ENCODE measurements around the gene CTNNA1. TPM values are rescaled to one million over a fixed set of nuclear protein-coding genes. Genes with fewer than 3 reads are reported as not detected.

The CTNNA1 gene
- total RNA-seq, 1 donor from 2014 or later = 310 TPM

DNA sequence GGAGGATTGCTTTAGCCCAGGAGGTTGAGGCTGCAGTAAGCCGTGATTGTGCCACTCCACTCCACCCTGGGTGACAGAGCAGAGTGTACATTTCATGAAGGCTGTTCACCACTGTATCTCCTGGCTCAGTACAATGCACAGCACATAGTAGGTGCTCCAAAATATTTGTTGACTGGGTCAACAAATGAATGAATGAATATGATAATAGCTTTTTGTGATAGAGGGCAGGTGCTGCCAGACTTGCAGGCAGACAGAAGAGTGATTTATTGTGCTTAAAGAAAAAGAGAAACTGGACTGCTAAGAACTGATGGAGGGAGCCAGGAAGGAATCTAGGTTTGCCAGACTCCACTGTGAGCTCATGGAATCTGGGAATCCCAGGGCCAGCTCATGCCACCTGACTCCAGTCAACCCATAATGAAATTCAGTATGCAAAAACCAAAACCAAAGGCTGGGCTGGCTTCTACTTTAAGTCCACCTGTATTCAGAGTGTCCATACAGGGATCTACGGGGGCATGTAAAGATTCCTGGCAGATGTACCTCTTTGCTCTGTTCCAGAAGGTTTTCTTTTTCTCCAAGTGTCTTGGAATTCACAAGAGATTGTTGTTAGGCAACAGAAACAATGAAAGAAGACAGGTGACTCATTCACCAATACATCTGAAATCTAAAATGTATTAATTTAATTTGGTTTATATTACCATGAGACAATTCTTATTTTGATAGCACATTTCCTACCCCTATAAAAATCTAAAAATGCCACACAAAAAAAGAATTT, 15.5 kb upstream of the CTNNA1 start:
- DNase-seq (ENCODE audit: low spot score in 2 of 2) = no peak
- no peaks in the 10 kb centered on the region for H3K36me3 ChIP-seq
- H3K4me1 ChIP-seq = no peaks in the 10 kb centered on the region
- no peaks in the 10 kb centered on the region for H3K27me3 ChIP-seq
- H3K4me3 ChIP-seq = no peak overlapping the region
- TF ChIP-seq, protein P1, sequence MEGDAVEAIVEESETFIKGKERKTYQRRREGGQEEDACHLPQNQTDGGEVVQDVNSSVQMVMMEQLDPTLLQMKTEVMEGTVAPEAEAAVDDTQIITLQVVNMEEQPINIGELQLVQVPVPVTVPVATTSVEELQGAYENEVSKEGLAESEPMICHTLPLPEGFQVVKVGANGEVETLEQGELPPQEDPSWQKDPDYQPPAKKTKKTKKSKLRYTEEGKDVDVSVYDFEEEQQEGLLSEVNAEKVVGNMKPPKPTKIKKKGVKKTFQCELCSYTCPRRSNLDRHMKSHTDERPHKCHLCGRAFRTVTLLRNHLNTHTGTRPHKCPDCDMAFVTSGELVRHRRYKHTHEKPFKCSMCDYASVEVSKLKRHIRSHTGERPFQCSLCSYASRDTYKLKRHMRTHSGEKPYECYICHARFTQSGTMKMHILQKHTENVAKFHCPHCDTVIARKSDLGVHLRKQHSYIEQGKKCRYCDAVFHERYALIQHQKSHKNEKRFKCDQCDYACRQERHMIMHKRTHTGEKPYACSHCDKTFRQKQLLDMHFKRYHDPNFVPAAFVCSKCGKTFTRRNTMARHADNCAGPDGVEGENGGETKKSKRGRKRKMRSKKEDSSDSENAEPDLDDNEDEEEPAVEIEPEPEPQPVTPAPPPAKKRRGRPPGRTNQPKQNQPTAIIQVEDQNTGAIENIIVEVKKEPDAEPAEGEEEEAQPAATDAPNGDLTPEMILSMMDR (IDR thresholded peaks at IDR 0.05) = no peak
- H3K27ac ChIP-seq = no peak overlapping the region
- intact Hi-C loops (cut with DNase I) = no loop called here
- no peaks in the 10 kb centered on the region for H3K9me3 ChIP-seq

DNA sequence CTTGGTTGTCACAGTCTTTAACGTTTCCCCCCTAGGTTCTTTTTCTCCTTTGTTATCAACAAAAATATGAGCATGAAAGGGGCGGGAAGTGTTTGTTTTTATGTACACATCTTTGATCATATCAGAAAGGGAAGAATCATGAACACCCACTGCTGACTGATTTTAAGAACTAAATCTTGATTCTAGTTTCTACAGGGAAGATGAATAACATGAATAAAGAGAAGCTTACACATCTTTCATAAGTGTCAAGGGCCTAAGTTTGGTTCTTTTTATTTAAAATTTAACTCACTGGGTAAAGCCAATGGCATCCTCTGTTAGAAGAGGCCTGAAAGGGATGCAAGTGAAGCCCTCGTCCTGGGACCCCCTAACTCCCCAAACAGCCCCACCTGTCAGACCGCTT, 14.8 kb upstream of the CTNNA1 start:
- no peaks in the 10 kb centered on the region for H3K36me3 ChIP-seq
- TF ChIP-seq, protein P1 (IDR thresholded peaks at IDR 0.05) = no peak
- intact Hi-C loops (cut with DNase I) = no loop called here

DNA sequence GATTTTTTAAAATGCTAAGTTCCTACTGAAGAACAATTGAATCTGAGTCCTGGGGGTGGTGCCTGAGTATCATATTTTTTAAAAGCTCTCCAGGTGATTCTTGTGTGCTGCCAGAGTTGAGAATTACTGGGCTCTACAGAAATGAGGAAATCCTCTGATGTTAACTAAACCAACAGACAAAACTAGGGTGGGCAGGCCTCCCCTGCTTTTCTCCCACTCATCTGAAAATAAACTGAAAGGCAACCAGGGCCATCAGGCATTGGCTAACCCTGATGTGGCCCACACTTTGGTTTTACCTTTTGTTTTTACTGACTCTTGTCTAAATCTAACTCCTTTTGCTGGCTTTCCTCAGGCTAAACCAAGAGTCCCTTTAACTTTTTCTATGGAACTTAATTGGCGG, 13.3 kb upstream of the CTNNA1 start:
- no peak for DNase-seq (ENCODE audit: low spot score in 2 of 2)
- no peaks in the 10 kb centered on the region for H3K9me3 ChIP-seq
- no peak overlapping the region for H3K27ac ChIP-seq
- no peaks in the 10 kb centered on the region for H3K4me1 ChIP-seq
- intact Hi-C loops (cut with DNase I) = no loop called here
- TF ChIP-seq, protein P1 (IDR thresholded peaks at IDR 0.05) = no peak
- no peaks in the 10 kb centered on the region for H3K36me3 ChIP-seq
- no peak overlapping the region for H3K4me3 ChIP-seq
- no peaks in the 10 kb centered on the region for H3K27me3 ChIP-seq

More for the DNA sequence above, 14.8 kb upstream of the CTNNA1 start:
- no peaks in the 10 kb centered on the region for H3K9me3 ChIP-seq
- DNase-seq (ENCODE audit: low spot score in 2 of 2) = no peak
- no peaks in the 10 kb centered on the region for H3K27me3 ChIP-seq
- H3K27ac ChIP-seq = no peak overlapping the region
- H3K4me3 ChIP-seq = no peak overlapping the region
- H3K4me1 ChIP-seq = no peaks in the 10 kb centered on the region

DNA sequence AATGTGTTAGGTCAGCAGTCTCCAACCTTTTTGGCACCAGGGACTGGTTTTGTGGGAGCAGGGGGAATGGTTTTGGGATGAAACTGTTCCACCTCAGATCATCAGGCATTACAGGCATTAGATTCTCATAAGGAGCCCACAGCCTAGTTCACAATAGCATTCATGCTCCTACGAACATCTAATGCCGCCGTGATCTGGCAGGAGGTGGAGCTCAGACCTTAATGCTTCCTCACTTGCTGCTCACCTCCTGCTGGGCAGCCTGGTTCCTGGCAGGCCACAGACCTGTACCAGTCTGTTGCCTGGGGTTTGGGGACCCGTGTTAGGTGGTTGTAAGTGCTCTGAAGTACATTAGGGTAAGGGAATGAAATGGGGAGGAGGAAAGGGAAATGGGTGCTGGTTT, 9.7 kb upstream of the CTNNA1 start:
- Histone ChIP-seq H3K36me3 (no peaks in the 10 kb centered on the region), H3K27me3 (no peaks in the 10 kb centered on the region), H3K4me3 (no peak overlapping the region), H3K4me1 (no peaks in the 10 kb centered on the region), H3K9me3 (no peaks in the 10 kb centered on the region), H3K27ac (no peak overlapping the region)
- no peak for DNase-seq (ENCODE audit: low spot score in 2 of 2)
- TF ChIP-seq, protein P1 (IDR thresholded peaks at IDR 0.05) = no peak
- intact Hi-C loops (cut with DNase I) = no loop called here

DNA sequence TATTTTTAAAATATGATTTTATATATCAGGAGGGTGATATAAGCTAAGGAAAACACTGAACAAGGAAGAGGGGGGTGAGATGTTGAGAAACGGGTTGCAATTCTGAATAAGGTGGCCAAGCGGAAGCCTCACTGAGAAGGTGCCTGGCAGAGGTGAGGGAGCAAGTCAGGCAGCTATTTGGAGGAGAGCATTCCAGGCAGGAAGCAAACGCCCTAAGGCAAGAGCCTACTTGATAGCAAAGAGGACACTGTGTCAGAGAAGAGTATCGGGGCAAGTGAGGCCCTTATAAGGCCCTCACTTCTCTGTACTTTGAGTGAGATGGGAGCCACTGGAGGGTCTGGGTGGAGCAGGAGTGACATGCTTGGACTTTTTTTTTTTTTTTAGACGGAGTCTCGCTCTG, 8.0 kb upstream of the CTNNA1 start:
- Histone ChIP-seq H3K4me1 (no peaks in the 10 kb centered on the region), H3K27ac (no peak overlapping the region), H3K36me3 (no peaks in the 10 kb centered on the region), H3K9me3 (no peaks in the 10 kb centered on the region), H3K4me3 (no peak overlapping the region), H3K27me3 (no peaks in the 10 kb centered on the region)
- no peak for DNase-seq (ENCODE audit: low spot score in 2 of 2)
- TF ChIP-seq, protein P1 (IDR thresholded peaks at IDR 0.05) = no peak
- intact Hi-C loops (cut with DNase I) = no loop called here

Data from ascending aorta (tissue), 2 donors.